ENCODE results near the gene FAM13B.

FAM13B gene

GRCh38 chr5:137923856-137924255, 109.0 kb downstream of the FAM13B start:
- H3K36me3 ChIP-seq (ENCODE audit: insufficient read depth, low read length), result no peaks in the 10 kb centered on the region; the same call in 1 of the 2 replicates
- H3K9me3 ChIP-seq (ENCODE audit: low read length), result no peaks in the 10 kb centered on the region
- no peak overlapping the region for H3K4me3 ChIP-seq (ENCODE audit: low read depth, low read length, poor library complexity, severe bottlenecking)
- no peak overlapping the region for H3K9ac ChIP-seq (ENCODE audit: low read length)
- no peak overlapping the region for H3K27ac ChIP-seq (ENCODE audit: low read depth, low read length, poor library complexity, severe bottlenecking)
- TF ChIP-seq CTCF (IDR thresholded peaks at IDR 0.05; ENCODE audit: low read length) (no peak), EZH2 (IDR thresholded peaks at IDR 0.05; ENCODE audit: borderline replicate concordance, low read length) (no peak)
- no peaks in the 10 kb centered on the region for H3K27me3 ChIP-seq (ENCODE audit: insufficient read depth, low read length)
- no peaks in the 10 kb centered on the region for H4K20me1 ChIP-seq (ENCODE audit: insufficient read depth, low read length)
- H3K4me2 ChIP-seq (ENCODE audit: low read length), result no peak overlapping the region
- H3K79me2 ChIP-seq (ENCODE audit: insufficient read depth, low read length), result no peaks in the 10 kb centered on the region
- no peaks in the 10 kb centered on the region for H3F3A ChIP-seq (ENCODE audit: insufficient read depth, low read length)
- H3K9me2 ChIP-seq (ENCODE audit: low read depth, low read length), result no peaks in the 10 kb centered on the region
- no peaks in the 10 kb centered on the region for H3K4me1 ChIP-seq (ENCODE audit: insufficient read depth, low read length, severe bottlenecking)
- no peak overlapping the region for H2AFZ ChIP-seq (ENCODE audit: low read length)

GRCh38 chr5:137921931-137922330, 110.9 kb downstream of the FAM13B start:
- H4K20me1 ChIP-seq (ENCODE audit: insufficient read depth, low read length), result no peaks in the 10 kb centered on the region
- H3K27me3 ChIP-seq (ENCODE audit: insufficient read depth, low read length), result no peaks in the 10 kb centered on the region
- no peak overlapping the region for H3K4me3 ChIP-seq (ENCODE audit: low read depth, low read length, poor library complexity, severe bottlenecking)
- H3K36me3 ChIP-seq (ENCODE audit: insufficient read depth, low read length), result no peaks in the 10 kb centered on the region
- H3K9me3 ChIP-seq (ENCODE audit: low read length), result no peaks in the 10 kb centered on the region
- no peak overlapping the region for H2AFZ ChIP-seq (ENCODE audit: low read length)
- no peaks in the 10 kb centered on the region for H3K9me2 ChIP-seq (ENCODE audit: low read depth, low read length)
- H3F3A ChIP-seq (ENCODE audit: insufficient read depth, low read length), result no peaks in the 10 kb centered on the region
- no peak for TF ChIP-seq CTCF (IDR thresholded peaks at IDR 0.05; ENCODE audit: low read length)
- no peak for TF ChIP-seq EZH2 (IDR thresholded peaks at IDR 0.05; ENCODE audit: borderline replicate concordance, low read length)
- no peak overlapping the region for H3K4me2 ChIP-seq (ENCODE audit: low read length)
- no peaks in the 10 kb centered on the region for H3K4me1 ChIP-seq (ENCODE audit: insufficient read depth, low read length, severe bottlenecking)
- H3K79me2 ChIP-seq (ENCODE audit: insufficient read depth, low read length), result no peaks in the 10 kb centered on the region
- no peak overlapping the region for H3K27ac ChIP-seq (ENCODE audit: low read depth, low read length, poor library complexity, severe bottlenecking)
- no peak overlapping the region for H3K9ac ChIP-seq (ENCODE audit: low read length)

- TF ChIP-seq EZH2 (IDR thresholded peaks at IDR 0.05; ENCODE audit: borderline replicate concordance, low read length) (no peak), CTCF (IDR thresholded peaks at IDR 0.05; ENCODE audit: low read length) (no peak)
- Histone ChIP-seq H3F3A (ENCODE audit: insufficient read depth, low read length) (no peaks in the 10 kb centered on the region), H3K36me3 (ENCODE audit: insufficient read depth, low read length) (no peaks in the 10 kb centered on the region)
These were observed 116.0 kb downstream of the FAM13B start for GRCh38 chr5:137916923-137917322.

More at GRCh38 chr5:137916923-137917322, 116.0 kb downstream of the FAM13B start:
- no peaks in the 10 kb centered on the region for H3K27me3 ChIP-seq (ENCODE audit: insufficient read depth, low read length)
- no peak overlapping the region for H3K9ac ChIP-seq (ENCODE audit: low read length)
- 0 out of 2 replicates have a peak, but pooled peaks cover 5% of the 10 kb centered on the region for H3K9me3 ChIP-seq (ENCODE audit: low read length)
- no peak overlapping the region for H3K4me2 ChIP-seq (ENCODE audit: low read length)
- H3K79me2 ChIP-seq (ENCODE audit: insufficient read depth, low read length), result no peaks in the 10 kb centered on the region
- no peaks in the 10 kb centered on the region for H3K4me1 ChIP-seq (ENCODE audit: insufficient read depth, low read length, severe bottlenecking)
- no peaks in the 10 kb centered on the region for H3K9me2 ChIP-seq (ENCODE audit: low read depth, low read length)
- no peak overlapping the region for H3K4me3 ChIP-seq (ENCODE audit: low read depth, low read length, poor library complexity, severe bottlenecking)
- H2AFZ ChIP-seq (ENCODE audit: low read length), result no peak overlapping the region
- no peaks in the 10 kb centered on the region for H4K20me1 ChIP-seq (ENCODE audit: insufficient read depth, low read length)
- no peak overlapping the region for H3K27ac ChIP-seq (ENCODE audit: low read depth, low read length, poor library complexity, severe bottlenecking)

All from OCI-LY1 (cell line).